MM.1S (cell line): ENCODE results near the gene CHTOP.

Experiments
- EZH2phosphoT487 ChIP-seq: fragments of 300-600 bp; sonication (generic); IDR thresholded peaks from 2 replicates; pipeline ENCODE4 v1.6.1; 2018; ENCODE audit warnings: antibody characterized with exemption, low read length
- TF ChIP-seq, protein P1 (sequence below): fragments of 300-600 bp; sonication (generic); IDR thresholded peaks from 2 replicates; pipeline ENCODE4 v1.5.1; 2016; ENCODE audit warnings: antibody characterized with exemption, low read length, mixed read lengths

- TF ChIP-seq, protein P1, sequence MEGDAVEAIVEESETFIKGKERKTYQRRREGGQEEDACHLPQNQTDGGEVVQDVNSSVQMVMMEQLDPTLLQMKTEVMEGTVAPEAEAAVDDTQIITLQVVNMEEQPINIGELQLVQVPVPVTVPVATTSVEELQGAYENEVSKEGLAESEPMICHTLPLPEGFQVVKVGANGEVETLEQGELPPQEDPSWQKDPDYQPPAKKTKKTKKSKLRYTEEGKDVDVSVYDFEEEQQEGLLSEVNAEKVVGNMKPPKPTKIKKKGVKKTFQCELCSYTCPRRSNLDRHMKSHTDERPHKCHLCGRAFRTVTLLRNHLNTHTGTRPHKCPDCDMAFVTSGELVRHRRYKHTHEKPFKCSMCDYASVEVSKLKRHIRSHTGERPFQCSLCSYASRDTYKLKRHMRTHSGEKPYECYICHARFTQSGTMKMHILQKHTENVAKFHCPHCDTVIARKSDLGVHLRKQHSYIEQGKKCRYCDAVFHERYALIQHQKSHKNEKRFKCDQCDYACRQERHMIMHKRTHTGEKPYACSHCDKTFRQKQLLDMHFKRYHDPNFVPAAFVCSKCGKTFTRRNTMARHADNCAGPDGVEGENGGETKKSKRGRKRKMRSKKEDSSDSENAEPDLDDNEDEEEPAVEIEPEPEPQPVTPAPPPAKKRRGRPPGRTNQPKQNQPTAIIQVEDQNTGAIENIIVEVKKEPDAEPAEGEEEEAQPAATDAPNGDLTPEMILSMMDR, result no peak
- no peak for TF ChIP-seq EZH2phosphoT487
Measured at GRCh38 chr1:153682730-153683129, 48.9 kb downstream of the CHTOP start.
